Measurements from ENCODE around the gene DLGAP3.

DNA sequence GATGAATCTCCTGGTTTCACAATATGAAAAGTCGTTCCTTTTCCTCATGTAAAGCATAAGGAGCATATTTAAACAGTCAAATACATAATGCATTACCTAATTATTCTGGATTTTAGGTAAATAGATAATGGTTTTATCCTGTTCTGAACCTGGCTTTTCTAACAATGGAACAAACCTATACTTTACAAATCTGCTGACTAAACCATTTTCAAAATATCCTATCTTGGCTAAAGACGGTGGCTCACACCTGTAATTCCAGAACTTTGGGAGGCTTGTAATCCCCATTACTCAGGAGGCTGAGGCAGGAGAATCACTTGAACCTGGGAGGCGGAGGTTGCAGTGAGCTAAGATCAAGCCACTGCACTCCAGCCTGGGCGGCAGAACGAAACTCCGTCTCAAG, 72.8 kb downstream of the DLGAP3 start:
- TF ChIP-seq, protein P1, sequence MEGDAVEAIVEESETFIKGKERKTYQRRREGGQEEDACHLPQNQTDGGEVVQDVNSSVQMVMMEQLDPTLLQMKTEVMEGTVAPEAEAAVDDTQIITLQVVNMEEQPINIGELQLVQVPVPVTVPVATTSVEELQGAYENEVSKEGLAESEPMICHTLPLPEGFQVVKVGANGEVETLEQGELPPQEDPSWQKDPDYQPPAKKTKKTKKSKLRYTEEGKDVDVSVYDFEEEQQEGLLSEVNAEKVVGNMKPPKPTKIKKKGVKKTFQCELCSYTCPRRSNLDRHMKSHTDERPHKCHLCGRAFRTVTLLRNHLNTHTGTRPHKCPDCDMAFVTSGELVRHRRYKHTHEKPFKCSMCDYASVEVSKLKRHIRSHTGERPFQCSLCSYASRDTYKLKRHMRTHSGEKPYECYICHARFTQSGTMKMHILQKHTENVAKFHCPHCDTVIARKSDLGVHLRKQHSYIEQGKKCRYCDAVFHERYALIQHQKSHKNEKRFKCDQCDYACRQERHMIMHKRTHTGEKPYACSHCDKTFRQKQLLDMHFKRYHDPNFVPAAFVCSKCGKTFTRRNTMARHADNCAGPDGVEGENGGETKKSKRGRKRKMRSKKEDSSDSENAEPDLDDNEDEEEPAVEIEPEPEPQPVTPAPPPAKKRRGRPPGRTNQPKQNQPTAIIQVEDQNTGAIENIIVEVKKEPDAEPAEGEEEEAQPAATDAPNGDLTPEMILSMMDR (IDR thresholded peaks at IDR 0.05): no peak
- no peak for TF ChIP-seq POLR2AphosphoS5 (IDR thresholded peaks at IDR 0.05; ENCODE audit: insufficient read depth in 1 of 2, low read depth in 1 of 2)
